HCT116 (cell line): ENCODE measurements around the gene LGALS3. TPM values are rescaled to one million over a fixed set of nuclear protein-coding genes. Genes with fewer than 3 reads are reported as not detected.

Experiments
- ATAC-seq: fragments of 200-7000 bp; cut with Tn5 transposase; 2 replicates; pipeline ENCODE4 v1.9.1; 2020; ENCODE audit warnings: mild to moderate bottlenecking, moderate library complexity
- BruUV-seq: library from RNA; stranded (reverse); fragments of 400-500 nt; replicated peaks from 2 replicates; lab custom pipeline; 2021; lab: Mats Ljungman, UMichigan
- CTCF ChIA-PET: fragments of 300-600 bp; sonication (Branson Sonifier 250); formaldehyde crosslinking; loops from one replicate; lab custom pipeline; 2021; ENCODE audit warnings: antibody characterized with exemption; lab: Charles Lee
- POLR2A ChIA-PET: fragments of 300-600, 350-600 bp; sonication (Branson Sonifier 250); formaldehyde crosslinking; loops from one replicate; lab custom pipeline; 2021; ENCODE audit warnings: antibody characterized with exemption; lab: Charles Lee
- RAD21 ChIA-PET, 2 experiments: fragments of 300-600 bp; sonication (Branson Sonifier 250); formaldehyde crosslinking; loops; one replicate each; lab custom pipeline; 2023; ENCODE audit warnings: low total read pairs in 2 of 2; ENCODE audit not compliant: uncharacterized antibody in 2 of 2, unreplicated experiment in 2 of 2, low non-redundant PET in 1 of 2; lab: Charles Lee
- DNase-seq: peaks from one replicate; pipeline ENCODE4 v3.0.0-alpha.2; 2010; ENCODE audit warnings: low read depth, low spot score
- H2AFZ ChIP-seq: fragments of 200-600 bp; shearing (Covaris generic), sonication (generic); 2 replicates; pipeline ENCODE4 v1.6.1; 2017; ENCODE audit warnings: low read depth, mixed run types, mixed read lengths, antibody characterized with exemption, low read length; ENCODE audit not compliant: poor library complexity, severe bottlenecking
- H3K27ac ChIP-seq: 2 replicates; pipeline ENCODE4 v1.5.1; 2012; ENCODE audit warnings: low read depth, low read length
- H3K27me3 ChIP-seq: fragments of 200-600 bp; sonication (generic); 2 replicates; pipeline ENCODE4 v1.6.1; 2016; ENCODE audit warnings: mixed run types, low read length, mixed read lengths; ENCODE audit not compliant: insufficient read depth
- H3K36me3 ChIP-seq, 2 experiments: fragments of 200-500 bp in 1 of 2; fragments of 200-600 bp in 1 of 2; sonication (Bioruptor generic) in 1 of 2; sonication (generic) in 1 of 2; 2 replicates each; pipeline versions ENCODE4 v1.5.1 to v1.6.1; 2014 to 2016; ENCODE audit warnings: low read length in 2 of 2, inconsistent platforms in 1 of 2, mixed read lengths in 1 of 2, mixed run types in 1 of 2; ENCODE audit not compliant: insufficient read depth in 2 of 2, control insufficient read depth in 1 of 2
- H3K4me1 ChIP-seq, 2 experiments: fragments of 200-600 bp in 1 of 2; sonication (generic) in 1 of 2; 2 replicates each; pipeline versions ENCODE4 v1.5.1 to v1.6.1; 2012 to 2017; ENCODE audit warnings: low read length in 2 of 2, inconsistent platforms in 1 of 2, mild to moderate bottlenecking in 1 of 2, mixed read lengths in 1 of 2, mixed run types in 1 of 2, moderate library complexity in 1 of 2; ENCODE audit not compliant: insufficient read depth in 2 of 2, control insufficient read depth in 1 of 2
- H3K4me2 ChIP-seq: fragments of 200-600 bp; sonication (generic); 2 replicates; pipeline ENCODE4 v1.6.1; 2017; ENCODE audit warnings: mixed run types, low read length, mixed read lengths
- H3K4me3 ChIP-seq, 2 experiments: fragments of 200-600 bp in 1 of 2; sonication (generic) in 1 of 2; replicated peaks in 1 of 2; 2 replicates each; pipeline ENCODE4 v1.5.1; 2011 to 2016; ENCODE audit warnings: low read length in 2 of 2, control low read depth in 1 of 2, low read depth in 1 of 2, mild to moderate bottlenecking in 1 of 2, mixed read lengths in 1 of 2, mixed run types in 1 of 2
- H3K79me2 ChIP-seq: fragments of 200-600 bp; sonication (generic); 2 replicates; pipeline ENCODE4 v1.6.1; 2017; ENCODE audit warnings: mild to moderate bottlenecking, mixed run types, low read length, moderate library complexity, mixed read lengths; ENCODE audit not compliant: insufficient read depth
- H3K9ac ChIP-seq: fragments of 200-600 bp; sonication (generic); 2 replicates; pipeline ENCODE4 v1.6.1; 2016; ENCODE audit warnings: low read length, mixed read lengths
- H3K9me2 ChIP-seq: fragments of 200-600 bp; sonication (generic), shearing (Covaris generic); 2 replicates; pipeline ENCODE4 v1.6.1; 2017; ENCODE audit warnings: mixed run types, mild to moderate bottlenecking, moderate library complexity; ENCODE audit not compliant: insufficient read depth
- H3K9me3 ChIP-seq, 2 experiments: fragments of 200-500 bp in 1 of 2; fragments of 200-600 bp in 1 of 2; sonication (Bioruptor generic) in 1 of 2; sonication (generic) in 1 of 2; 2 replicates each; pipeline ENCODE4 v1.6.1; 2014 to 2017; ENCODE audit warnings: low read length in 2 of 2, mixed read lengths in 2 of 2, inconsistent platforms in 1 of 2, low read depth in 1 of 2, mild to moderate bottlenecking in 1 of 2, mixed run types in 1 of 2, moderate library complexity in 1 of 2; ENCODE audit not compliant: control insufficient read depth in 1 of 2, insufficient read depth in 1 of 2
- H4K20me1 ChIP-seq: fragments of 200-600 bp; sonication (generic), shearing (Covaris generic); 2 replicates; pipeline ENCODE4 v1.6.1; 2017; ENCODE audit warnings: mixed run types, mild to moderate bottlenecking, moderate library complexity; ENCODE audit not compliant: insufficient read depth
- ATF3 ChIP-seq: IDR thresholded peaks from 2 replicates; pipeline ENCODE4 v1.6.1; 2012
- CBX3 ChIP-seq: IDR thresholded peaks from 2 replicates; pipeline ENCODE4 v1.6.1; 2012; ENCODE audit warnings: low read depth
- CTCF ChIP-seq, 3 experiments: fragments of 200-600 bp in 1 of 3; sonication (generic) in 1 of 3; IDR thresholded peaks in 2 of 3; conservative IDR thresholded peaks in 1 of 3; 2 replicates each; pipeline ENCODE4 v1.5.1; 2012 to 2017; ENCODE audit warnings: low read depth in 2 of 3, low read length in 2 of 3, antibody characterized with exemption in 1 of 3, borderline replicate concordance in 1 of 3, control low read depth in 1 of 3, mild to moderate bottlenecking in 1 of 3, mixed read lengths in 1 of 3, mixed run types in 1 of 3, moderate library complexity in 1 of 3; ENCODE audit not compliant: insufficient read depth in 1 of 3
- EGR1 ChIP-seq: IDR thresholded peaks from 2 replicates; pipeline ENCODE4 v1.6.1; 2012; ENCODE audit warnings: low read depth
- POLR2A ChIP-seq: IDR thresholded peaks from 2 replicates; pipeline ENCODE4 v1.7.0; 2011; ENCODE audit warnings: borderline replicate concordance; ENCODE audit not compliant: insufficient read depth, insufficient read length; ENCODE audit errors: extremely low read depth
- RAD21 ChIP-seq: IDR thresholded peaks from 2 replicates; pipeline ENCODE4 v1.6.1; 2012; ENCODE audit warnings: low read depth, mild to moderate bottlenecking
- TCF7L2 ChIP-seq: IDR thresholded peaks from 2 replicates; pipeline ENCODE4 v1.7.0; 2011; ENCODE audit warnings: borderline replicate concordance, inconsistent platforms; ENCODE audit not compliant: insufficient read depth, insufficient read length; ENCODE audit errors: extremely low read depth
- YY1 ChIP-seq: IDR thresholded peaks from 2 replicates; pipeline ENCODE4 v1.6.1; 2011; ENCODE audit warnings: low read length, low read depth, moderate library complexity, mild to moderate bottlenecking; ENCODE audit not compliant: insufficient replicate concordance; ENCODE audit errors: extremely low read depth
- ZBTB33 ChIP-seq: IDR thresholded peaks from 2 replicates; pipeline ENCODE4 v1.6.1; 2011; ENCODE audit warnings: mild to moderate bottlenecking, low read length, moderate library complexity; ENCODE audit not compliant: insufficient replicate concordance; ENCODE audit errors: extremely low read depth
- ZFX ChIP-seq: fragments of 450-650 bp; IDR thresholded peaks from 2 replicates; pipeline ENCODE4 v1.6.1; 2017
- ZNF274 ChIP-seq: fragments of 200-500 bp; sonication (Bioruptor generic); IDR thresholded peaks from 2 replicates; pipeline ENCODE4 v1.6.1; 2014; ENCODE audit warnings: mild to moderate bottlenecking, low read depth, low read length, inconsistent platforms
- intact Hi-C: fragments of 100-400 bp; cut with micrococcal nuclease; formaldehyde crosslinking; loops from 2 replicates; pipeline ENCODE4 v1.10.0; 2022
- total RNA-seq: library from RNA; stranded (reverse); gene quantifications from one replicate; pipeline ENCODE4 v1.2.1, GENCODE V29; 2021; ENCODE audit not compliant: unreplicated experiment
- TF ChIP-seq, protein P1 (sequence below): IDR thresholded peaks from 2 replicates; pipeline ENCODE4 v1.6.1; 2012

LGALS3 gene
- total RNA-seq, 1 experiment from 2014 or later: 86.1 TPM

- Histone ChIP-seq H3K36me3 (peaks cover 29 to 39% of the 10 kb centered on the region in 2 experiments), H3K9ac (no peak overlapping the region), H3K27ac (no peak overlapping the region), H2AFZ (no peak overlapping the region), H3K4me1 (no peaks in the 10 kb centered on the region), H3K79me2 (0 out of 2 replicates have a peak, but pooled peaks cover 7% of the 10 kb centered on the region), H3K9me2 (no peaks in the 10 kb centered on the region), H3K4me3 (no peak overlapping the region), H3K9me3 (no peaks in the 10 kb centered on the region), H4K20me1 (no peaks in the 10 kb centered on the region), H3K27me3 (no peaks in the 10 kb centered on the region), H3K4me2 (no peak overlapping the region)
- DNase-seq (no peak), ATAC-seq (no peak)
- CTCF ChIA-PET: no interaction called here
- POLR2A ChIA-PET: no interaction called here
- RAD21 ChIA-PET: no interaction called here
- intact Hi-C loops: no loop called here
- no TSS peak for BruUV-seq
- TF ChIP-seq CBX3 (no peak), YY1 (no peak), TCF7L2 (no peak), ZBTB33 (no peak), ATF3 (no peak), RAD21 (no peak), POLR2A (no peak), ZNF274 (no peak), EGR1 (no peak), CTCF (IDR thresholded peaks at IDR 0.05 in 2 of 3, conservative IDR thresholded peaks at IDR 0.05 in 1 of 3; ENCODE audit: borderline replicate concordance in 1 of 3, insufficient read depth in 1 of 3, low read depth in 2 of 3, low read length in 2 of 3) (no peak), ZFX (no peak)
- TF ChIP-seq, protein P1, sequence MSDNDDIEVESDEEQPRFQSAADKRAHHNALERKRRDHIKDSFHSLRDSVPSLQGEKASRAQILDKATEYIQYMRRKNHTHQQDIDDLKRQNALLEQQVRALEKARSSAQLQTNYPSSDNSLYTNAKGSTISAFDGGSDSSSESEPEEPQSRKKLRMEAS: no peak
Observed at GRCh38 chr14:55157080-55157479, 28.0 kb downstream of the LGALS3 start.
